NCI-H2196 treated with DMSO at 0.1 percent for 48 hours (cell line): ENCODE results near the gene C6orf15.

Experiments
- DNase-seq: peaks from one replicate; lab custom pipeline; 2025; ENCODE audit not compliant: unreplicated experiment; lab: John Stamatoyannopoulos, UW

The C6orf15 gene

GRCh38 chr6:31110825-31111582 is 1.4 kb downstream of the C6orf15 start:
- DNase-seq = no peak

GRCh38 chr6:31107052-31107451 is 5.3 kb downstream of the C6orf15 start:
- no peak for DNase-seq

GRCh38 chr6:31103136-31103535 is 9.2 kb downstream of the C6orf15 start:
- no peak for DNase-seq

GRCh38 chr6:31098449-31098938 is 13.9 kb downstream of the C6orf15 start:
- no peak for DNase-seq

GRCh38 chr6:31096656-31097055 is 15.7 kb downstream of the C6orf15 start:
- no peak for DNase-seq

GRCh38 chr6:31096215-31096614 is 16.2 kb downstream of the C6orf15 start:
- no peak for DNase-seq

GRCh38 chr6:31094389-31094881 is 17.9 kb downstream of the C6orf15 start:
- DNase-seq = peak; percentile 43

- DNase-seq = no peak
These were observed 19.4 kb downstream of the C6orf15 start for GRCh38 chr6:31092769-31093505.

GRCh38 chr6:31092238-31092637 is 20.1 kb downstream of the C6orf15 start:
- DNase-seq = no peak

GRCh38 chr6:31091680-31092079 is 20.7 kb downstream of the C6orf15 start:
- no peak for DNase-seq

GRCh38 chr6:31090973-31091364 is 21.4 kb downstream of the C6orf15 start:
- DNase-seq = no peak

GRCh38 chr6:31090275-31090972 is 22.0 kb downstream of the C6orf15 start:
- no peak for DNase-seq

- DNase-seq = peak; percentile 33
These were observed 24.8 kb downstream of the C6orf15 start for GRCh38 chr6:31087494-31088089.

- DNase-seq = no peak
These were observed 25.5 kb downstream of the C6orf15 start for GRCh38 chr6:31086788-31087440.

- DNase-seq = no peak
These were observed 28.5 kb downstream of the C6orf15 start for GRCh38 chr6:31083742-31084354.

- DNase-seq = no peak
These were observed 30.5 kb downstream of the C6orf15 start for GRCh38 chr6:31081872-31082271.

GRCh38 chr6:31079656-31080261 is 32.6 kb downstream of the C6orf15 start:
- peak; percentile 52 for DNase-seq

- no peak for DNase-seq
These were observed 35.8 kb downstream of the C6orf15 start for GRCh38 chr6:31076611-31077010.

- DNase-seq = no peak
These were observed 36.8 kb downstream of the C6orf15 start for GRCh38 chr6:31075528-31075927.

GRCh38 chr6:31074401-31074800 is 38.0 kb downstream of the C6orf15 start:
- DNase-seq = no peak
